K562 (cell line): ENCODE measurements around the gene MFSD6. TPM values are rescaled to one million over a fixed set of nuclear protein-coding genes. Genes with fewer than 3 reads are reported as not detected.

Source experiments
- CUX1 ChIP-seq: fragments of 200-800 bp; sonication (Bioruptor generic); IDR thresholded peaks from 2 replicates; pipeline ENCODE4 v1.6.1; 2016; ENCODE audit warnings: missing genetic modification characterization, missing compliant biosample characterization
- DIDO1 ChIP-seq: fragments of 450-650 bp; IDR thresholded peaks from 2 replicates; pipeline ENCODE4 v1.6.1; 2016; ENCODE audit warnings: low read depth, missing biosample characterization, missing genetic modification characterization
- DMBX1 ChIP-seq: fragments of 250-450 bp; sonication (Bioruptor Pico); IDR thresholded peaks from 2 replicates; pipeline ENCODE4 v1.8.0; 2022; ENCODE audit warnings: inconsistent platforms, mild to moderate bottlenecking, moderate library complexity, borderline replicate concordance
- ILK ChIP-seq: fragments of 450-650 bp; IDR thresholded peaks from 2 replicates; pipeline ENCODE4 v1.6.1; 2016; ENCODE audit warnings: missing genetic modification characterization, low read depth, mild to moderate bottlenecking, missing compliant biosample characterization, moderate library complexity, borderline replicate concordance
- KLF13 ChIP-seq: fragments of 450-650 bp; IDR thresholded peaks from 2 replicates; pipeline ENCODE4 v1.6.1; 2016; ENCODE audit warnings: missing genetic modification characterization, low read depth, mild to moderate bottlenecking, missing compliant biosample characterization, moderate library complexity, borderline replicate concordance
- KLF6 ChIP-seq: fragments of 250-450 bp; sonication (Bioruptor Pico); IDR thresholded peaks from 2 replicates; pipeline ENCODE4 v1.4.0; 2020; ENCODE audit warnings: mild to moderate bottlenecking, moderate library complexity, borderline replicate concordance
- LCOR ChIP-seq: sonication (generic); formaldehyde crosslinking; IDR thresholded peaks from 2 replicates; pipeline ENCODE4 v1.8.0; 2022; ENCODE audit warnings: mild to moderate bottlenecking, missing genetic modification reagents
- MYNN ChIP-seq, 2 experiments: sonication (generic); formaldehyde crosslinking in 1 of 2; IDR thresholded peaks; 2 replicates each; pipeline versions ENCODE4 v1.5.0 to v1.6.1; 2016 to 2020; ENCODE audit warnings: antibody characterized with exemption in 1 of 2, missing genetic modification reagents in 1 of 2
- NR2C2 ChIP-seq, 2 experiments: fragments of 200-800 bp in 1 of 2; sonication (Bioruptor generic) in 1 of 2; sonication (generic) in 1 of 2; formaldehyde crosslinking in 1 of 2; IDR thresholded peaks; 2 replicates each; pipeline versions ENCODE4 v1.6.1 to v1.8.0; 2016 to 2022; ENCODE audit warnings: mild to moderate bottlenecking in 1 of 2, missing compliant biosample characterization in 1 of 2, missing genetic modification characterization in 1 of 2, missing genetic modification reagents in 1 of 2
- NR2F6 ChIP-seq: fragments of 450-650 bp; formaldehyde crosslinking; IDR thresholded peaks from 2 replicates; pipeline ENCODE4 v1.4.0; 2020; ENCODE audit warnings: mild to moderate bottlenecking
- NRF1 ChIP-seq, 2 experiments: fragments of 450-650 bp; IDR thresholded peaks in 1 of 2; conservative IDR thresholded peaks in 1 of 2; 2 replicates each; pipeline ENCODE4 v1.6.1; 2014; ENCODE audit warnings: mild to moderate bottlenecking in 2 of 2
- TEAD2 ChIP-seq: fragments of 450-650 bp; IDR thresholded peaks from 2 replicates; pipeline ENCODE4 v1.6.1; 2016; ENCODE audit warnings: missing genetic modification characterization, control low read depth, missing compliant biosample characterization
- ZNF407 ChIP-seq: fragments of 450-650 bp; IDR thresholded peaks from 2 replicates; pipeline ENCODE4 v1.6.1; 2016; ENCODE audit warnings: low read depth
- ZNF644 ChIP-seq: fragments of 200-800 bp; sonication (Bioruptor generic); IDR thresholded peaks from 2 replicates; pipeline ENCODE4 v1.6.1; 2016; ENCODE audit warnings: low read depth, missing genetic modification characterization, missing compliant biosample characterization
- ZSCAN29 ChIP-seq: fragments of 450-650 bp; IDR thresholded peaks from 2 replicates; pipeline ENCODE4 v1.6.1; 2017
- polyA plus RNA-seq, 8 experiments: library from polyadenylated mRNA; depleted of rRNA in 4 of 8; stranded (reverse) in 5 of 8; unstranded in 3 of 8; fragments of >200 nt; fragmentation: Nextera tagmentation in 2 of 8; fragmentation: Illumina TruSeq in 1 of 8; extraction: Ambion mirVana in 2 of 8; extraction: Trizol in 1 of 8; gene quantifications; 2 replicates each; pipeline versions ENCODE4 v1.2.1 to v1.2.3, GENCODE V29; 2011 to 2014; ENCODE audit warnings: inconsistent platforms in 1 of 8, missing spikeins in 1 of 8
- total RNA-seq, 7 experiments: library from RNA; depleted of rRNA in 6 of 7; stranded (reverse); fragments of >200 nt in 6 of 7; fragmentation: Illumina TruSeq in 2 of 7; extraction: Trizol in 2 of 7; gene quantifications; 2 replicates each; pipeline versions ENCODE4 v1.2.1 to v1.2.3, GENCODE V29; 2011 to 2021; ENCODE audit warnings: low replicate concordance in 1 of 7

Gene MFSD6
- total and polyA plus RNA-seq, 9 of the 15 experiments (the other 6 are each of a cell fraction or from before 2014, with no cell fraction given), result 1.1 to 7.9 (median 4.4) TPM

GRCh38 chr2:190380962-190381412 is 27.2 kb upstream of the MFSD6 start (continued):
- TF ChIP-seq ZNF407 (no peak), NR2F6 (CRISPR knock-in tag) (no peak), LCOR (CRISPR knock-in tag) (no peak), MYNN (IDR thresholded peaks at IDR 0.05) (0 out of 2 replicates have a peak, but pooled peaks have one; percentile 36), MYNN (CRISPR knock-in tag; IDR thresholded peaks at IDR 0.05) (no peak), ZSCAN29 (no peak), CUX1 (CRISPR knock-in tag) (no peak), NRF1 (conservative IDR thresholded peaks at IDR 0.05 in 1 of 2, IDR thresholded peaks at IDR 0.05 in 1 of 2) (peak; percentile 66 to 74), NR2C2 (CRISPR knock-in tag; IDR thresholded peaks at IDR 0.05) (no peak), NR2C2 (tag; IDR thresholded peaks at IDR 0.05) (no peak), DMBX1 (CRISPR knock-in tag) (peak; percentile 72; the same call in 1 of the 2 replicates), ZNF644 (tag) (no peak; the same call in 1 of the 2 replicates), KLF6 (no peak), ILK (tag) (no peak), KLF13 (tag) (no peak), DIDO1 (no peak), TEAD2 (tag) (peak; percentile 37; the same call in 1 of the 2 replicates)
